ENCODE measurements around the gene RHEX.
"Not testable (repeated sequence)": the region's sequence is repeated elsewhere in the genome, so short reads cannot be mapped to it uniquely, and the experiment has no call there.

The RHEX gene

GRCh38 chr1:206052919-206053610 is at the start of gene RHEX:
Gene RHEX, plus strand, starts transcription at chr1:206053173. Its CDS starts 44,656 bp downstream, at chr1:206097829.
- not testable (repeated sequence) for DNase-seq (ENCODE audit: low read depth, low spot score)

GRCh38 chr1:206003854-206004800 is 48.8 kb upstream of the RHEX start:
- no peak for DNase-seq (ENCODE audit: low read depth, low spot score)

GRCh38 chr1:206004826-206005225 is 48.1 kb upstream of the RHEX start:
- DNase-seq (ENCODE audit: low read depth, low spot score): peak; percentile 64

- peak; percentile 32 for DNase-seq (ENCODE audit: low read depth, low spot score)
These were observed 47.7 kb upstream of the RHEX start for GRCh38 chr1:206005234-206005633.

- DNase-seq (ENCODE audit: low read depth, low spot score): no peak
These were observed 47.2 kb upstream of the RHEX start for GRCh38 chr1:206005778-206006180.

GRCh38 chr1:206006946-206007345 is 46.0 kb upstream of the RHEX start:
- DNase-seq (ENCODE audit: low read depth, low spot score): no peak

GRCh38 chr1:206010060-206010459 is 42.9 kb upstream of the RHEX start:
- no peak for DNase-seq (ENCODE audit: low read depth, low spot score)

GRCh38 chr1:206011057-206011456 is 41.9 kb upstream of the RHEX start:
- DNase-seq (ENCODE audit: low read depth, low spot score): no peak

- no peak for DNase-seq (ENCODE audit: low read depth, low spot score)
These were observed 40.7 kb upstream of the RHEX start for GRCh38 chr1:206012086-206012859.

- DNase-seq (ENCODE audit: low read depth, low spot score): no peak
These were observed 39.8 kb upstream of the RHEX start for GRCh38 chr1:206013026-206013795.

GRCh38 chr1:206014601-206015000 is 38.4 kb upstream of the RHEX start:
- no peak for DNase-seq (ENCODE audit: low read depth, low spot score)

- no peak for DNase-seq (ENCODE audit: low read depth, low spot score)
These were observed 37.9 kb upstream of the RHEX start for GRCh38 chr1:206015071-206015470.

- no peak for DNase-seq (ENCODE audit: low read depth, low spot score)
These were observed 32.5 kb upstream of the RHEX start for GRCh38 chr1:206020393-206021007.

GRCh38 chr1:206021008-206021625 is 31.9 kb upstream of the RHEX start:
- no peak for DNase-seq (ENCODE audit: low read depth, low spot score)

- peak; percentile 44 for DNase-seq (ENCODE audit: low read depth, low spot score)
These were observed 31.2 kb upstream of the RHEX start for GRCh38 chr1:206021626-206022365.

GRCh38 chr1:206022766-206023165 is 30.2 kb upstream of the RHEX start:
- no peak for DNase-seq (ENCODE audit: low read depth, low spot score)

GRCh38 chr1:206023695-206024094 is 29.3 kb upstream of the RHEX start, which contains the start of gene CTSE:
Gene CTSE, minus strand, starts transcription at chr1:206023895. Its CDS starts 104 bp downstream, at chr1:206023791.
- no peak for DNase-seq (ENCODE audit: low read depth, low spot score)

- DNase-seq (ENCODE audit: low read depth, low spot score): peak; percentile 30
These were observed 27.6 kb upstream of the RHEX start for GRCh38 chr1:206025283-206025820.

GRCh38 chr1:206029484-206029883 is 23.5 kb upstream of the RHEX start:
- DNase-seq (ENCODE audit: low read depth, low spot score): peak; percentile 23
